Hypothalamus (tissue), 51 donors: Measurements from ENCODE around the gene PPM1H.

Source experiments
- DNase-seq, 51 donors: peaks; one replicate each; lab custom pipeline; 2025; lab: John Stamatoyannopoulos, UW

Gene PPM1H

DNA sequence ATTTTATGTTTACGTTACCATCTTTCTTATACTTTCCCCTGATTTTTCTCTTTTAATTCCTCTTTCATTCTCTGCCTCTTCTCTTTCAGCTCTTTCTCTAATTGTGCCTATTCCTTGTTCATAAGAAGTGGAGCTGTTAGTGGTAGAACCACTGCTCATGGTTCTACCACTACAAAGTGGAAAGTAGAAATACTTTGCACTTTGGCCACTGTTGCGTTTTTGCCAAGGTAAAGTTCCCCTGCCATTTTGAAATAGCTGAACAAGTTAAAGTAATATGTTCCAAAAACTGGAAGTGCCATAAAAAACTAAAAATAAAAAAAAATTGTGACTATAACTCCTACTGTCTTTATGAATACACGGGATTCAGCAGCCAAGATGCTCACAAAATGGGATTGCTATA lies 337.7 kb downstream of the PPM1H start:
- no peak for DNase-seq
